Measurements from ENCODE around the gene WDR86. TPM values are rescaled to one million over a fixed set of nuclear protein-coding genes. Genes with fewer than 3 reads are reported as not detected.

Gene WDR86
- polyA plus RNA-seq, 1 donor from 2014 or later: 46.2 TPM

DNA sequence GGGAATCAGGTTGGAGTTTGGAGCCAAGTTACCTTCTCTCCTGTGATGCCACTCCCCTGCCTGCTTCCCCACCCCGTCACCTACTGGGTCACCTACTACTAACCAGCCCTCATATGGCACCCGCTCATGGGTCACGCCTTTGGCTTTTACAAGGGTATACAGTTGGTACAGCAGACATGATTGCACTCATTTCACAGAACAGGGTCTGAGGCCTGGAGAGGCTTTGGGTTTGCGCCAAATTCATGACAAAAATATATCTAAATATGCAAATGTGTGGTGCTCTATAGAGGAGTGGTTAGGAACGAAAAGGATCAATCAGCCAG, 19.4 kb upstream of the WDR86 start:
- no peaks in the 10 kb centered on the region for H3K27me3 ChIP-seq (ENCODE audit: insufficient read depth, low read depth, low read length)
- H2AFZ ChIP-seq (ENCODE audit: low read depth, low read length): no peak overlapping the region
- H3K27ac ChIP-seq (ENCODE audit: low read length): no peak overlapping the region
- H3K4me3 ChIP-seq (ENCODE audit: low read length): no peak overlapping the region
- peaks cover 5% of the 10 kb centered on the region for H3K9me3 ChIP-seq (ENCODE audit: low read length)
- H3K4me2 ChIP-seq (ENCODE audit: low read length): no peak overlapping the region
- TF ChIP-seq MXI1 (conservative IDR thresholded peaks at IDR 0.05; ENCODE audit: poor library complexity, severe bottlenecking): no peak
- TF ChIP-seq TAF1 (IDR thresholded peaks at IDR 0.05; ENCODE audit: low read depth): no peak
- TF ChIP-seq RAD21 (conservative IDR thresholded peaks at IDR 0.05): no peak
- TF ChIP-seq, protein P1, sequence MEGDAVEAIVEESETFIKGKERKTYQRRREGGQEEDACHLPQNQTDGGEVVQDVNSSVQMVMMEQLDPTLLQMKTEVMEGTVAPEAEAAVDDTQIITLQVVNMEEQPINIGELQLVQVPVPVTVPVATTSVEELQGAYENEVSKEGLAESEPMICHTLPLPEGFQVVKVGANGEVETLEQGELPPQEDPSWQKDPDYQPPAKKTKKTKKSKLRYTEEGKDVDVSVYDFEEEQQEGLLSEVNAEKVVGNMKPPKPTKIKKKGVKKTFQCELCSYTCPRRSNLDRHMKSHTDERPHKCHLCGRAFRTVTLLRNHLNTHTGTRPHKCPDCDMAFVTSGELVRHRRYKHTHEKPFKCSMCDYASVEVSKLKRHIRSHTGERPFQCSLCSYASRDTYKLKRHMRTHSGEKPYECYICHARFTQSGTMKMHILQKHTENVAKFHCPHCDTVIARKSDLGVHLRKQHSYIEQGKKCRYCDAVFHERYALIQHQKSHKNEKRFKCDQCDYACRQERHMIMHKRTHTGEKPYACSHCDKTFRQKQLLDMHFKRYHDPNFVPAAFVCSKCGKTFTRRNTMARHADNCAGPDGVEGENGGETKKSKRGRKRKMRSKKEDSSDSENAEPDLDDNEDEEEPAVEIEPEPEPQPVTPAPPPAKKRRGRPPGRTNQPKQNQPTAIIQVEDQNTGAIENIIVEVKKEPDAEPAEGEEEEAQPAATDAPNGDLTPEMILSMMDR (IDR thresholded peaks at IDR 0.05; ENCODE audit: poor library complexity, severe bottlenecking): no peak
- TF ChIP-seq EZH2 (IDR thresholded peaks at IDR 0.05; ENCODE audit: borderline replicate concordance, insufficient read depth, low read length, poor library complexity, severe bottlenecking): no peak
- TF ChIP-seq SMC3 (conservative IDR thresholded peaks at IDR 0.05; ENCODE audit: poor library complexity): no peak
- no peak for TF ChIP-seq POLR2AphosphoS5 (IDR thresholded peaks at IDR 0.05)
- no peak for TF ChIP-seq EP300 (conservative IDR thresholded peaks at IDR 0.05; ENCODE audit: poor library complexity, severe bottlenecking)
- TF ChIP-seq, protein P2, sequence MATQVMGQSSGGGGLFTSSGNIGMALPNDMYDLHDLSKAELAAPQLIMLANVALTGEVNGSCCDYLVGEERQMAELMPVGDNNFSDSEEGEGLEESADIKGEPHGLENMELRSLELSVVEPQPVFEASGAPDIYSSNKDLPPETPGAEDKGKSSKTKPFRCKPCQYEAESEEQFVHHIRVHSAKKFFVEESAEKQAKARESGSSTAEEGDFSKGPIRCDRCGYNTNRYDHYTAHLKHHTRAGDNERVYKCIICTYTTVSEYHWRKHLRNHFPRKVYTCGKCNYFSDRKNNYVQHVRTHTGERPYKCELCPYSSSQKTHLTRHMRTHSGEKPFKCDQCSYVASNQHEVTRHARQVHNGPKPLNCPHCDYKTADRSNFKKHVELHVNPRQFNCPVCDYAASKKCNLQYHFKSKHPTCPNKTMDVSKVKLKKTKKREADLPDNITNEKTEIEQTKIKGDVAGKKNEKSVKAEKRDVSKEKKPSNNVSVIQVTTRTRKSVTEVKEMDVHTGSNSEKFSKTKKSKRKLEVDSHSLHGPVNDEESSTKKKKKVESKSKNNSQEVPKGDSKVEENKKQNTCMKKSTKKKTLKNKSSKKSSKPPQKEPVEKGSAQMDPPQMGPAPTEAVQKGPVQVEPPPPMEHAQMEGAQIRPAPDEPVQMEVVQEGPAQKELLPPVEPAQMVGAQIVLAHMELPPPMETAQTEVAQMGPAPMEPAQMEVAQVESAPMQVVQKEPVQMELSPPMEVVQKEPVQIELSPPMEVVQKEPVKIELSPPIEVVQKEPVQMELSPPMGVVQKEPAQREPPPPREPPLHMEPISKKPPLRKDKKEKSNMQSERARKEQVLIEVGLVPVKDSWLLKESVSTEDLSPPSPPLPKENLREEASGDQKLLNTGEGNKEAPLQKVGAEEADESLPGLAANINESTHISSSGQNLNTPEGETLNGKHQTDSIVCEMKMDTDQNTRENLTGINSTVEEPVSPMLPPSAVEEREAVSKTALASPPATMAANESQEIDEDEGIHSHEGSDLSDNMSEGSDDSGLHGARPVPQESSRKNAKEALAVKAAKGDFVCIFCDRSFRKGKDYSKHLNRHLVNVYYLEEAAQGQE (IDR thresholded peaks at IDR 0.05; ENCODE audit: borderline replicate concordance): no peak
- H3K9me2 ChIP-seq (ENCODE audit: insufficient read depth, low read length): no peaks in the 10 kb centered on the region
- no peaks in the 10 kb centered on the region for H4K20me1 ChIP-seq (ENCODE audit: insufficient read depth)
- H3K79me2 ChIP-seq (replicated peaks; ENCODE audit: insufficient read depth, low read length): no peaks in the 10 kb centered on the region
- H3F3A ChIP-seq (ENCODE audit: insufficient read depth, low read length, poor library complexity, severe bottlenecking): no peaks in the 10 kb centered on the region
- H3K9ac ChIP-seq (ENCODE audit: low read length): no peak overlapping the region
- no peaks in the 10 kb centered on the region for H3K36me3 ChIP-seq (ENCODE audit: insufficient read depth, low read length)

DNA sequence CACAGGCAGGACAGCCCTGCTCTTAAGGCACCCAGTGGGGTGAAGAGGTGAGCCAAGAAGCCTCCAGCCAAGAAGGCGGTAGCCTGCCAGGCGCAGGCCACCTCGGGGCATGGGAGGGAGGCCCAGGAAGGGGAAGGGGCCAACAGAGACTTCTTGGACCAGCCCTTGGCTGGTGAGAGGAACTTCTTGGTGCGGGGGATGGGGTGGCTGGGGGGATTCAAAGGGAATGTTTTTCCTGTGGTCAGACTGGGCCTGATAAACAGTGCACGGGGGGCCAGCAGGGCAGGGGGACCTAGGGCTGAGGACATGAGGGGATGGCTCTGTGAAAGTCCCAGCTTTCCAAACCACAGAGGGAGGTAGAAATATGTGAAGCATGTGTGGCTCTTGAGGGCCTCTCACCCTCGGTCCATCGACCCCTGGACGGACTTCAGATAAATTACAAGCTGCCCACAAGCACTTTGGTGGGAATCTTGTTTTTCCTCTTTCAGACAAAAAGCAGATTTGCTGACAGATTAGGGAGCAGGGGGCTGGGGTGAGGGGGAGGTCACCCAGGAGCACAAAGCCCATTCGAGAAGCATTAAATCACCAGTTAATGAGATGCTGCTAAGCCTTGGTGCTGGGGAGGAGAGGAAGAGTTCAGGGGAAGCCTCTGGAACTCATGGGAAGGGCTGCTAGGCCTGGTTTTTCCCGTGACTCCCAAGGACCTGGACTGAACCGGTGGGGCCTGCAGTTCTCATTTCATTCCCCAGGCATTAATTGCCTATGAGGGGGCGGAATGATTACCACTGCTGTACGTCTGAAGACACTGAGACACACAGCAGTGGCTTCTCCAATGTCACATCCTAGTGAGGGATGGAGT, 18.8 kb upstream of the WDR86 start:
- Histone ChIP-seq H3F3A (ENCODE audit: insufficient read depth, low read length, poor library complexity, severe bottlenecking) (no peaks in the 10 kb centered on the region), H3K4me2 (ENCODE audit: low read length) (no peak overlapping the region), H3K27me3 (ENCODE audit: insufficient read depth, low read depth, low read length) (no peaks in the 10 kb centered on the region), H4K20me1 (ENCODE audit: insufficient read depth) (no peaks in the 10 kb centered on the region), H2AFZ (ENCODE audit: low read depth, low read length) (no peak overlapping the region), H3K9ac (ENCODE audit: low read length) (no peak overlapping the region), H3K9me3 (ENCODE audit: low read length) (peaks cover 5% of the 10 kb centered on the region), H3K9me2 (ENCODE audit: insufficient read depth, low read length) (no peaks in the 10 kb centered on the region), H3K27ac (ENCODE audit: low read length) (no peak overlapping the region), H3K79me2 (replicated peaks; ENCODE audit: insufficient read depth, low read length) (no peaks in the 10 kb centered on the region), H3K4me3 (ENCODE audit: low read length) (no peak overlapping the region), H3K36me3 (ENCODE audit: insufficient read depth, low read length) (no peaks in the 10 kb centered on the region)
- no peak for TF ChIP-seq SMC3 (conservative IDR thresholded peaks at IDR 0.05; ENCODE audit: poor library complexity)

All from neural cell (in vitro differentiated cells).